Stimulated activated memory B cell treated with anti-CD40 and anti-IgM and Interleukin-4, amounts not matched to agents 10 μg/mL and 1 μg/mL and 100 μg/mL, for 72 hours (primary cell): ENCODE measurements around the gene MMP23B.
A peak's percentile ranks its signal among the peaks of the same experiment; 100 is the strongest.

Experiments
- ATAC-seq: fragments of 150-1000 bp; cut with Tn5 transposase; 2 replicates; pipeline ENCODE4 v1.10.0; 2021
- H3K27ac Mint-ChIP-seq: one replicate; pipeline ENCODE4 v1.8.0; 2022; ENCODE audit warnings: mild to moderate bottlenecking, mixed read lengths
- H3K27me3 Mint-ChIP-seq: one replicate; pipeline ENCODE4 v1.8.0; 2022; ENCODE audit warnings: mixed read lengths
- H3K36me3 Mint-ChIP-seq: one replicate; pipeline ENCODE4 v1.8.0; 2022; ENCODE audit warnings: mixed read lengths
- H3K4me1 Mint-ChIP-seq: one replicate; pipeline ENCODE4 v1.8.0; 2022; ENCODE audit warnings: mixed read lengths
- H3K4me3 Mint-ChIP-seq: one replicate; pipeline ENCODE4 v1.8.0; 2022; ENCODE audit warnings: mild to moderate bottlenecking, moderate library complexity, mixed read lengths
- H3K9me3 Mint-ChIP-seq: one replicate; pipeline ENCODE4 v1.8.0; 2022; ENCODE audit warnings: mixed read lengths

MMP23B gene

GRCh38 chr1:1613509-1614082, 18.4 kb upstream of the MMP23B start:
- Mint-ChIP-seq H3K9me3 (no peaks in the 10 kb centered on the region), H3K27me3 (no peaks in the 10 kb centered on the region), H3K4me1 (peaks cover 43% of the 10 kb centered on the region), H3K36me3 (no peaks in the 10 kb centered on the region), H3K27ac (no peak overlapping the region), H3K4me3 (peak overlapping the region; percentile 53)
- ATAC-seq = no peak

GRCh38 chr1:1614204-1614953, 17.6 kb upstream of the MMP23B start:
- Mint-ChIP-seq H3K36me3 (no peaks in the 10 kb centered on the region), H3K9me3 (no peaks in the 10 kb centered on the region), H3K27me3 (no peaks in the 10 kb centered on the region), H3K27ac (peak overlapping the region; percentile 95), H3K4me1 (peaks cover 43% of the 10 kb centered on the region), H3K4me3 (peak overlapping the region; percentile 96)
- no peak for ATAC-seq

GRCh38 chr1:1614954-1615255, 17.1 kb upstream of the MMP23B start:
- Mint-ChIP-seq H3K4me1 (peaks cover 43% of the 10 kb centered on the region), H3K9me3 (no peaks in the 10 kb centered on the region), H3K27me3 (no peaks in the 10 kb centered on the region), H3K4me3 (peak overlapping the region; percentile 96), H3K27ac (peak overlapping the region; percentile 95), H3K36me3 (no peaks in the 10 kb centered on the region)
- ATAC-seq = no peak

- Mint-ChIP-seq H3K27ac (peak within 1 kb of the TSS; percentile 95), H3K27me3 (no peaks in the 10 kb centered on the region), H3K4me1 (peaks cover 39% of the 10 kb centered on the region), H3K36me3 (no peaks in the 10 kb centered on the region), H3K4me3 (peak within 1 kb of the TSS; percentile 96), H3K9me3 (no peaks in the 10 kb centered on the region)
- peak; percentile 96 for ATAC-seq
Measured at GRCh38 chr1:1615256-1616044, 16.5 kb upstream of the MMP23B start, which contains the start of gene MIB2. MIB2 (plus strand) TSS chr1:1615500; CDS start chr1:1623453, 7,953 bp downstream.

- peaks cover 32% of the 10 kb centered on the region for H3K4me1 Mint-ChIP-seq
- H3K36me3 Mint-ChIP-seq = no peaks in the 10 kb centered on the region
- peak; percentile 51 for ATAC-seq
- H3K27me3 Mint-ChIP-seq = no peaks in the 10 kb centered on the region
- H3K9me3 Mint-ChIP-seq = no peaks in the 10 kb centered on the region
- peak overlapping the region; percentile 77 for H3K4me3 Mint-ChIP-seq
- peak overlapping the region; percentile 95 for H3K27ac Mint-ChIP-seq
Measured at GRCh38 chr1:1616045-1616790, 15.8 kb upstream of the MMP23B start.

GRCh38 chr1:1616838-1617237, 15.1 kb upstream of the MMP23B start:
- H3K4me3 Mint-ChIP-seq = peak overlapping the region; percentile 77
- no peaks in the 10 kb centered on the region for H3K9me3 Mint-ChIP-seq
- H3K27ac Mint-ChIP-seq = no peak overlapping the region
- no peak for ATAC-seq
- no peaks in the 10 kb centered on the region for H3K27me3 Mint-ChIP-seq
- peaks cover 32% of the 10 kb centered on the region for H3K4me1 Mint-ChIP-seq
- H3K36me3 Mint-ChIP-seq = no peaks in the 10 kb centered on the region

- H3K27me3 Mint-ChIP-seq = no peaks in the 10 kb centered on the region
- H3K9me3 Mint-ChIP-seq = no peaks in the 10 kb centered on the region
- ATAC-seq = no peak
- H3K27ac Mint-ChIP-seq = no peak overlapping the region
- peaks cover 32% of the 10 kb centered on the region for H3K4me1 Mint-ChIP-seq
- no peaks in the 10 kb centered on the region for H3K36me3 Mint-ChIP-seq
- peak overlapping the region; percentile 77 for H3K4me3 Mint-ChIP-seq
Measured at GRCh38 chr1:1617516-1617915, 14.5 kb upstream of the MMP23B start.

GRCh38 chr1:1617925-1618324, 14.0 kb upstream of the MMP23B start:
- ATAC-seq = no peak
- H3K4me1 Mint-ChIP-seq = peaks cover 32% of the 10 kb centered on the region
- no peak overlapping the region for H3K4me3 Mint-ChIP-seq
- H3K27ac Mint-ChIP-seq = no peak overlapping the region
- H3K36me3 Mint-ChIP-seq = no peaks in the 10 kb centered on the region
- H3K9me3 Mint-ChIP-seq = no peaks in the 10 kb centered on the region
- no peaks in the 10 kb centered on the region for H3K27me3 Mint-ChIP-seq

GRCh38 chr1:1618396-1619068, 13.4 kb upstream of the MMP23B start:
- no peak overlapping the region for H3K27ac Mint-ChIP-seq
- H3K36me3 Mint-ChIP-seq = no peaks in the 10 kb centered on the region
- H3K4me3 Mint-ChIP-seq = no peak overlapping the region
- H3K9me3 Mint-ChIP-seq = no peaks in the 10 kb centered on the region
- H3K27me3 Mint-ChIP-seq = no peaks in the 10 kb centered on the region
- no peak for ATAC-seq
- peaks cover 29% of the 10 kb centered on the region for H3K4me1 Mint-ChIP-seq

- no peaks in the 10 kb centered on the region for H3K36me3 Mint-ChIP-seq
- H3K27ac Mint-ChIP-seq = no peak overlapping the region
- ATAC-seq = no peak
- H3K27me3 Mint-ChIP-seq = no peaks in the 10 kb centered on the region
- H3K4me3 Mint-ChIP-seq = no peak overlapping the region
- no peaks in the 10 kb centered on the region for H3K9me3 Mint-ChIP-seq
- peaks cover 21% of the 10 kb centered on the region for H3K4me1 Mint-ChIP-seq
Measured at GRCh38 chr1:1619917-1620361, 12.0 kb upstream of the MMP23B start.

GRCh38 chr1:1620433-1621139, 11.4 kb upstream of the MMP23B start:
- Mint-ChIP-seq H3K4me3 (no peak overlapping the region), H3K27ac (no peak overlapping the region), H3K27me3 (no peaks in the 10 kb centered on the region), H3K9me3 (no peaks in the 10 kb centered on the region), H3K36me3 (no peaks in the 10 kb centered on the region), H3K4me1 (peaks cover 20% of the 10 kb centered on the region)
- no peak for ATAC-seq

GRCh38 chr1:1621173-1622009, 10.6 kb upstream of the MMP23B start:
- Mint-ChIP-seq H3K4me3 (no peak overlapping the region), H3K9me3 (no peaks in the 10 kb centered on the region), H3K27ac (no peak overlapping the region), H3K36me3 (no peaks in the 10 kb centered on the region), H3K27me3 (no peaks in the 10 kb centered on the region), H3K4me1 (peaks cover 19% of the 10 kb centered on the region)
- ATAC-seq = no peak

GRCh38 chr1:1622010-1622787, 9.8 kb upstream of the MMP23B start:
- Mint-ChIP-seq H3K9me3 (no peaks in the 10 kb centered on the region), H3K4me3 (no peak overlapping the region), H3K36me3 (no peaks in the 10 kb centered on the region), H3K27me3 (no peaks in the 10 kb centered on the region), H3K4me1 (peaks cover 11% of the 10 kb centered on the region), H3K27ac (no peak overlapping the region)
- ATAC-seq = no peak
